Testis (tissue), 3 donors: ENCODE data around the gene TFEB. TPM values are rescaled to one million over a fixed set of nuclear protein-coding genes. Genes with fewer than 3 reads are reported as not detected.

ENCODE experiments used
- DNase-seq: peaks from one replicate; pipeline ENCODE4 v3.0.0-alpha.2; 2019
- H3K27ac ChIP-seq, 2 donors: fragments of 200-600 bp; sonication (generic); one replicate each; pipeline ENCODE4 v1.5.1; 2019
- H3K27me3 ChIP-seq: fragments of 200-600 bp; sonication (generic); one replicate; pipeline ENCODE4 v1.5.1; 2019
- H3K36me3 ChIP-seq: fragments of 200-600 bp; sonication (generic); one replicate; pipeline ENCODE4 v1.5.1; 2017; ENCODE audit warnings: low read depth; ENCODE audit errors: missing control alignments
- H3K4me1 ChIP-seq: fragments of 200-600 bp; sonication (generic); one replicate; pipeline ENCODE4 v1.5.1; 2019
- H3K4me3 ChIP-seq, 2 donors: fragments of 200-600 bp; sonication (generic); one replicate each; pipeline ENCODE4 v1.5.1; 2017 to 2019
- H3K9me3 ChIP-seq: fragments of 200-600 bp; sonication (generic); one replicate; pipeline ENCODE4 v1.5.1; 2017
- CTCF ChIP-seq, 3 experiments: fragments of 450-650 bp in 2 of 3; fragments of 200-600 bp in 1 of 3; sonication (generic) in 1 of 3; IDR thresholded peaks; one replicate each; pipeline ENCODE4 v1.5.1; 2016 to 2019; ENCODE audit warnings: antibody characterized with exemption in 3 of 3, mild to moderate bottlenecking in 2 of 3, moderate library complexity in 1 of 3
- POLR2A ChIP-seq: fragments of 450-650 bp; IDR thresholded peaks from one replicate; pipeline ENCODE4 v1.6.1; 2017; ENCODE audit warnings: antibody characterized with exemption, mild to moderate bottlenecking, moderate library complexity
- WGBS, 2 donors: methylation state at CpG; one replicate each; pipeline ENCODE4 v1.1.5; 2018; 5-methylcytosine and 5-hydroxymethylcytosine counted together
- intact Hi-C: fragments of 100-400 bp; cut with DNase I; formaldehyde crosslinking; loops from one replicate; pipeline ENCODE4 v1.15.1; 2023; ENCODE audit warnings: low total_unique reads
- polyA plus RNA-seq: library from polyadenylated mRNA; stranded (reverse); fragments of 350-450 nt; fragmentation: Illumina TruSeq; extraction: RNeasy Lipid Tissue Mini Kit (QIAGEN cat#74804); gene quantifications from one replicate; pipeline ENCODE4 v1.2.3, GENCODE V29; 2014; ENCODE audit warnings: low read depth, low replicate concordance; ENCODE audit not compliant: insufficient read depth
- total RNA-seq, 2 donors: library from RNA; depleted of rRNA; stranded (reverse); fragments of >200 nt; gene quantifications; one replicate each; pipeline ENCODE4 v1.2.3, GENCODE V29; 2016

The TFEB gene
- total and polyA plus RNA-seq, 3 donors from 2014 or later: 4.5 to 6.3 (median 5.2) TPM

- H3K36me3 ChIP-seq: no peaks in the 10 kb centered on the region
- intact Hi-C loops: no loop called here
- H3K9me3 ChIP-seq: no peaks in the 10 kb centered on the region
- H3K4me3 ChIP-seq: no peak overlapping the region
- TF ChIP-seq POLR2A: no peak
- no peak for TF ChIP-seq CTCF (IDR thresholded peaks at IDR 0.05)
- no peak for DNase-seq
- no peak overlapping the region for H3K27ac ChIP-seq
- peaks cover 23% of the 10 kb centered on the region for H3K4me1 ChIP-seq
- no peaks in the 10 kb centered on the region for H3K27me3 ChIP-seq
- 77 to 79% methylated on average over 5 of the region's 5 CpGs for WGBS, 2 donors
These were observed 42.3 kb upstream of the TFEB start for GRCh38 chr6:41777551-41778285.

- H3K9me3 ChIP-seq: no peaks in the 10 kb centered on the region
- 82 to 85% methylated on average over 13 of the region's 13 CpGs for WGBS, 2 donors
- H3K4me3 ChIP-seq: no peak overlapping the region
- DNase-seq: no peak
- no peaks in the 10 kb centered on the region for H3K27me3 ChIP-seq
- TF ChIP-seq CTCF (IDR thresholded peaks at IDR 0.05): no peak
- H3K27ac ChIP-seq: no peak overlapping the region
- H3K36me3 ChIP-seq: no peaks in the 10 kb centered on the region
- peaks cover 13% of the 10 kb centered on the region for H3K4me1 ChIP-seq
- intact Hi-C loops: no loop called here
These were observed 40.0 kb upstream of the TFEB start for GRCh38 chr6:41775293-41775882.

- H3K4me3 ChIP-seq: no peak overlapping the region
- DNase-seq: no peak
- H3K27me3 ChIP-seq: no peaks in the 10 kb centered on the region
- H3K4me1 ChIP-seq: peaks cover 13% of the 10 kb centered on the region
- H3K9me3 ChIP-seq: no peaks in the 10 kb centered on the region
- TF ChIP-seq CTCF (IDR thresholded peaks at IDR 0.05) (no peak), POLR2A (no peak)
- H3K27ac ChIP-seq: no peak overlapping the region
- WGBS, 2 donors: 81 to 98% methylated on average over 3 of the region's 3 CpGs
- intact Hi-C loops: no loop called here
- H3K36me3 ChIP-seq: no peaks in the 10 kb centered on the region
These were observed 39.4 kb upstream of the TFEB start for GRCh38 chr6:41774841-41775240.

- peaks cover 4% of the 10 kb centered on the region for H3K4me1 ChIP-seq
These were observed 35.9 kb upstream of the TFEB start for GRCh38 chr6:41771058-41771983.

More at GRCh38 chr6:41771058-41771983, 35.9 kb upstream of the TFEB start:
- TF ChIP-seq POLR2A (no peak), CTCF (IDR thresholded peaks at IDR 0.05) (no peak)
- H3K27me3 ChIP-seq: no peaks in the 10 kb centered on the region
- no peak overlapping the region for H3K4me3 ChIP-seq
- H3K9me3 ChIP-seq: no peaks in the 10 kb centered on the region
- DNase-seq: no peak
- H3K36me3 ChIP-seq: no peaks in the 10 kb centered on the region
- 88% methylated on average over 12 to 25 of the region's 29 CpGs for WGBS, 2 donors
- intact Hi-C loops: no loop called here
- no peak overlapping the region for H3K27ac ChIP-seq
